KMS-11 (cell line): ENCODE data around the gene KLHL29.

ENCODE experiments used
- H2AFZ ChIP-seq: fragments of 200-600 bp; sonication (generic); 2 replicates; pipeline ENCODE4 v1.6.1; 2016; ENCODE audit warnings: antibody characterized with exemption, mixed run types, low read depth
- H3K27ac ChIP-seq: fragments of 200-600 bp; sonication (generic); 2 replicates; pipeline ENCODE4 v1.6.1; 2016; ENCODE audit warnings: mild to moderate bottlenecking, mixed run types
- H3K27me3 ChIP-seq: fragments of 200-600 bp; sonication (generic); 2 replicates; pipeline ENCODE4 v1.6.1; 2017; ENCODE audit warnings: mild to moderate bottlenecking, low read depth, mixed run types, moderate library complexity; ENCODE audit not compliant: insufficient read depth
- H3K36me3 ChIP-seq: fragments of 200-600 bp; sonication (generic); 2 replicates; pipeline ENCODE4 v1.6.1; 2017; ENCODE audit warnings: mild to moderate bottlenecking, mixed run types; ENCODE audit not compliant: insufficient read depth
- H3K4me1 ChIP-seq: fragments of 200-600 bp; sonication (generic); 2 replicates; pipeline ENCODE4 v1.6.1; 2016; ENCODE audit warnings: mild to moderate bottlenecking, low read depth, mixed run types; ENCODE audit not compliant: poor library complexity, severe bottlenecking
- H3K4me2 ChIP-seq: fragments of 200-600 bp; sonication (generic); 2 replicates; pipeline ENCODE4 v1.7.0; 2016; ENCODE audit warnings: mild to moderate bottlenecking, mixed run types
- H3K4me3 ChIP-seq: fragments of 200-600 bp; sonication (generic); IDR thresholded peaks from 2 replicates; pipeline ENCODE4 v1.6.1; 2017; ENCODE audit warnings: low read depth, low read length, mixed read lengths; ENCODE audit not compliant: insufficient read depth
- H3K79me2 ChIP-seq: fragments of 200-600 bp; sonication (generic); 2 replicates; pipeline ENCODE4 v1.6.1; 2016; ENCODE audit warnings: low read depth, mixed run types; ENCODE audit not compliant: insufficient read depth
- H3K9ac ChIP-seq: fragments of 200-600 bp; sonication (generic); 2 replicates; pipeline ENCODE4 v1.6.1; 2016; ENCODE audit warnings: mild to moderate bottlenecking, mixed run types
- H4K20me1 ChIP-seq: fragments of 200-600 bp; sonication (generic); 2 replicates; pipeline ENCODE4 v1.6.1; 2016; ENCODE audit warnings: mild to moderate bottlenecking, mixed run types; ENCODE audit not compliant: insufficient read depth
- CTCF ChIP-seq: fragments of 200-600 bp; sonication (generic); conservative IDR thresholded peaks from 2 replicates; pipeline ENCODE4 v1.6.1; 2017; ENCODE audit warnings: low read depth, mild to moderate bottlenecking, antibody characterized with exemption, low read length, moderate library complexity, mixed read lengths

The KLHL29 gene

GRCh38 chr2:23713351-23713750 lies 328.4 kb downstream of the KLHL29 start:
- H2AFZ ChIP-seq, result no peak overlapping the region
- H4K20me1 ChIP-seq, result no peaks in the 10 kb centered on the region
- H3K4me2 ChIP-seq, result no peak overlapping the region
- H3K27me3 ChIP-seq, result no peaks in the 10 kb centered on the region
- H3K79me2 ChIP-seq, result no peaks in the 10 kb centered on the region
- H3K4me1 ChIP-seq, result no peaks in the 10 kb centered on the region
- no peak for TF ChIP-seq CTCF
- H3K9ac ChIP-seq, result no peak overlapping the region
- H3K4me3 ChIP-seq, result no peak overlapping the region
- H3K36me3 ChIP-seq, result no peaks in the 10 kb centered on the region
- H3K27ac ChIP-seq, result no peak overlapping the region

- no peak overlapping the region for H3K27ac ChIP-seq
- no peak overlapping the region for H3K9ac ChIP-seq
- H3K4me3 ChIP-seq, result no peak overlapping the region
- no peak overlapping the region for H3K4me2 ChIP-seq
- H4K20me1 ChIP-seq, result no peaks in the 10 kb centered on the region
- no peaks in the 10 kb centered on the region for H3K36me3 ChIP-seq
- H3K79me2 ChIP-seq, result no peaks in the 10 kb centered on the region
- no peak for TF ChIP-seq CTCF
- no peaks in the 10 kb centered on the region for H3K4me1 ChIP-seq
- no peaks in the 10 kb centered on the region for H3K27me3 ChIP-seq
- no peak overlapping the region for H2AFZ ChIP-seq
Observed at GRCh38 chr2:23718931-23719700, 334.1 kb downstream of the KLHL29 start.

- Histone ChIP-seq H3K4me1 (no peaks in the 10 kb centered on the region), H3K9ac (no peak overlapping the region)
- no peak for TF ChIP-seq CTCF
Observed at GRCh38 chr2:23719716-23720115, 334.7 kb downstream of the KLHL29 start.

GRCh38 chr2:23720705-23721453 lies 335.9 kb downstream of the KLHL29 start:
- H3K36me3 ChIP-seq, result no peaks in the 10 kb centered on the region
- H3K4me1 ChIP-seq, result no peaks in the 10 kb centered on the region
- H3K4me3 ChIP-seq, result no peak overlapping the region
- H3K79me2 ChIP-seq, result no peaks in the 10 kb centered on the region
- H2AFZ ChIP-seq, result no peak overlapping the region
- TF ChIP-seq CTCF, result no peak
- H3K9ac ChIP-seq, result no peak overlapping the region
- H4K20me1 ChIP-seq, result no peaks in the 10 kb centered on the region
- no peaks in the 10 kb centered on the region for H3K27me3 ChIP-seq
- H3K4me2 ChIP-seq, result no peak overlapping the region
- H3K27ac ChIP-seq, result no peak overlapping the region

More at GRCh38 chr2:23719716-23720115, 334.7 kb downstream of the KLHL29 start:
- Histone ChIP-seq H3K36me3 (no peaks in the 10 kb centered on the region), H3K27me3 (no peaks in the 10 kb centered on the region), H3K27ac (no peak overlapping the region), H4K20me1 (no peaks in the 10 kb centered on the region), H2AFZ (no peak overlapping the region), H3K79me2 (no peaks in the 10 kb centered on the region), H3K4me2 (no peak overlapping the region), H3K4me3 (no peak overlapping the region)
